Cardiac fibroblast (primary cell): Measurements from ENCODE around the gene DNAJC5.

Source experiments
- DNase-seq, 2 donors: peaks; one replicate each; pipeline versions ENCODE4 v3.0.0 to v3.0.0-alpha.2; 2010; ENCODE audit warnings: low read depth in 2 of 2
- H3K4me3 ChIP-seq, 2 donors: replicated peaks in 1 of 2; 1 replicate in 1 of 2; 2 replicates in 1 of 2; pipeline ENCODE4 v1.5.1; 2011; ENCODE audit warnings: low read depth in 2 of 2, low read length in 2 of 2, mild to moderate bottlenecking in 2 of 2, moderate library complexity in 1 of 2
- TF ChIP-seq, protein P1 (sequence below): IDR thresholded peaks from one replicate; pipeline ENCODE4 v1.5.1; 2011; ENCODE audit warnings: low read depth, mild to moderate bottlenecking, low read length, inconsistent platforms

Gene DNAJC5

GRCh38 chr20:63930971-63931553, 36.1 kb downstream of the DNAJC5 start:
- TF ChIP-seq, protein P1, sequence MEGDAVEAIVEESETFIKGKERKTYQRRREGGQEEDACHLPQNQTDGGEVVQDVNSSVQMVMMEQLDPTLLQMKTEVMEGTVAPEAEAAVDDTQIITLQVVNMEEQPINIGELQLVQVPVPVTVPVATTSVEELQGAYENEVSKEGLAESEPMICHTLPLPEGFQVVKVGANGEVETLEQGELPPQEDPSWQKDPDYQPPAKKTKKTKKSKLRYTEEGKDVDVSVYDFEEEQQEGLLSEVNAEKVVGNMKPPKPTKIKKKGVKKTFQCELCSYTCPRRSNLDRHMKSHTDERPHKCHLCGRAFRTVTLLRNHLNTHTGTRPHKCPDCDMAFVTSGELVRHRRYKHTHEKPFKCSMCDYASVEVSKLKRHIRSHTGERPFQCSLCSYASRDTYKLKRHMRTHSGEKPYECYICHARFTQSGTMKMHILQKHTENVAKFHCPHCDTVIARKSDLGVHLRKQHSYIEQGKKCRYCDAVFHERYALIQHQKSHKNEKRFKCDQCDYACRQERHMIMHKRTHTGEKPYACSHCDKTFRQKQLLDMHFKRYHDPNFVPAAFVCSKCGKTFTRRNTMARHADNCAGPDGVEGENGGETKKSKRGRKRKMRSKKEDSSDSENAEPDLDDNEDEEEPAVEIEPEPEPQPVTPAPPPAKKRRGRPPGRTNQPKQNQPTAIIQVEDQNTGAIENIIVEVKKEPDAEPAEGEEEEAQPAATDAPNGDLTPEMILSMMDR = no peak
- H3K4me3 ChIP-seq = no peak overlapping the region
- no peak for DNase-seq

DNA sequence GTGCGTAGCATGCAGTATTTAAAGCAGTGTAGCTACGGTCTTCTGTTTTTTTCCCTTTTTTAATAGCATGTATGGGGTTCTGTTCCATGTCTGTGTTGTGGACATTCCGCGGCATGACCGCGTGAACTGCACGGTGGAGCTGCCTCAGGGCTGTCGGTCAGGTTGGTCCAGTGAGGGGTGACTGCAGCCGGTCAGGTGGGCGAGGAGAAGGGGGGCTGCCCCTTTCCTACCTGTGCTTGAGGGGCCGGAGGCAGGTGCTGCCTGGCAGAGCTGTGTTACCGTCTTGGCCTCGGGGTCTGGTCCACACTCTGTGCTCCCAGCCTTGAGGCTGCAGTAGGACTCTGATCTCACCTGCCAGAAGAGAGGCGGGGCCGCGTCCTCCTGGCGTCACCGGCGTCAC, 36.8 kb downstream of the DNAJC5 start:
- DNase-seq = no peak
- no peak overlapping the region for H3K4me3 ChIP-seq
- TF ChIP-seq, protein P1 = no peak

DNA sequence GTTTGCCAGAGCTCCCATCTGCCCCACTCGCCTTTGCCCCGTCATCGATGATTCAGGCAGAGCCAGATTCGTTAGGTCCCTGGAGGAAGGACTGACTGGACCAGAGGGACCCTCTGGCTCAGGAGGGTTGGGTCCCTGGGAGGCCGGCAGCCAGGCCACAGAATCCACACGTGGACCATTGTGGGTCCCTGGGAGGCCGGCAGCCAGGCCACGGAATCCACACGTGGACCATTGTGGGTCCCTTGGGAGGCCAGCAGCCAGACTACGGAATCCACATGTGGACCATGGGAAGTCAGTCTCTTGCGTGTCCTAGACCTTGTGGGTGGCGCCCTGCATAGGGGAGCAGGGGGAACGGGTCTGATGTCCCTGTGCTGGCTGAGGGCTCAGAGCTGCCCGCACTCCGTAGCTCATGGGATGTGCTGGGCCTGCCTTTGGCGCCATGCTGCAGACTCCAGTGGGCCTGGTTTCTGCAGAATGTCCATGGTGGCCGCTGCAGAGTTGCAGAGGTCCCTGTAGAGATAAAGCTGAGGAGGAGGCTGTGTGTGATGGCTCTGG, 37.8 kb downstream of the DNAJC5 start:
- TF ChIP-seq, protein P1 = no peak
- H3K4me3 ChIP-seq = no peak overlapping the region
- DNase-seq = no peak

DNA sequence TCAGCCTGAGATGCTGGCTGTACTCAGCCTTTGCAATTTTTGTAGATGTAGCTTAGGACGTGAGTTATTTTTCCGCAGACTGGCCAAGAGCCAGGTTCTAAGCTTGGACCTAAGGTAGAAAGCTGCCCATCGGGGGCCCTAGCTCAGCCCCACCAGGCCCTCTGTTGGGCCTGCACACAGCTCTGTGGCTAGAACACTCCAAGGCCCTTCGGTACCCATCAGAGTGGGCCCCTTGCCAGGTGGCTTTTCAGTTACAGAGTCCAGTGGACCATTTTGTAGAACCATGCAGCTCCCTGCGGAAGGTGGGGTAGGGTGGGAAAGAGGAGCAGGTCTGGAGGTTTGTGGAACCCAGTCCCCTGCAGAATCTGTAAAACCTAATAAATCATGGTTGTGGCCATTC, 38.7 kb downstream of the DNAJC5 start:
- no peak for DNase-seq
- H3K4me3 ChIP-seq = no peak overlapping the region
- TF ChIP-seq, protein P1 = no peak

GRCh38 chr20:63934271-63935068, 39.5 kb downstream of the DNAJC5 start:
- no peak overlapping the region for H3K4me3 ChIP-seq
- TF ChIP-seq, protein P1 = peak; percentile 41
- DNase-seq = no peak

DNA sequence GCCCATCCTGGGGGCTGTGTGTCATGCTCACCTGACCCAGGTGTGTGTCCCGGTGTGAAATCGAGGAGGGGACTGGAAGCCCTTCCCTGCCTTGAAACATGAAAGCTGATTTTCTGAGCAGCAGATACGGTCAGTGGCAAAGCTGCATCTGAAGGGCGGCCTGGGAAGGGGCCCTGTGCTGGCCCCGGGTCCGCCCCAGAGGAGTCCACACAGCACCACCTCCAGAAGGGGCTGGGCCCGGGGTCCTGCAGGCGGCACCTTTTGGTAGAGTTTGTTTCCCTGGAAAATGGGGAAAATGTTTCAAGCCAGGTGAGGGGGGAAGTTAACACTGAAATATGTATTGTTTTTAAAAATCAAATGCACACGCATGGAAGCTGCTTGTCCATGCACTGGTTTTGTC, 40.5 kb downstream of the DNAJC5 start:
- DNase-seq = no peak
- no peak overlapping the region for H3K4me3 ChIP-seq
- TF ChIP-seq, protein P1 = no peak
